GM12878 (cell line): ENCODE results near the gene EXOC7. TPM values are rescaled to one million over a fixed set of nuclear protein-coding genes. Genes with fewer than 3 reads are reported as not detected.

Experiments
- ATAC-seq: fragments of 200-7000 bp; cut with Tn5 transposase; 3 replicates; pipeline ENCODE4 v1.9.1; 2020; ENCODE audit warnings: mild to moderate bottlenecking, moderate library complexity
- BruUV-seq: library from RNA; stranded (reverse); fragments of 400-500 nt; replicated peaks from 2 replicates; lab custom pipeline; 2021; lab: Mats Ljungman, UMichigan
- CTCF ChIA-PET: fragments of 300-600 bp; sonication (Branson Sonifier 250); formaldehyde crosslinking; extraction: SDS; loops from one replicate; lab custom pipeline; 2021; ENCODE audit warnings: inconsistent platforms; lab: Yijun Ruan, JAX
- POLR2A ChIA-PET: fragments of 350-600 bp; formaldehyde crosslinking; extraction: SDS; loops from one replicate; lab custom pipeline; 2021; ENCODE audit warnings: inconsistent platforms; lab: Charles Lee
- RAD21 ChIA-PET: fragments of 300-600 bp; sonication (Branson Sonifier 250); formaldehyde crosslinking; loops from one replicate; lab custom pipeline; 2023; ENCODE audit warnings: antibody characterized with exemption; ENCODE audit not compliant: unreplicated experiment; lab: Charles Lee
- SMC1A ChIA-PET: fragments of 300-600 bp; sonication (Branson Sonifier 250); formaldehyde crosslinking; loops from one replicate; lab custom pipeline; 2023; ENCODE audit not compliant: unreplicated experiment, uncharacterized antibody; lab: Charles Lee
- DNase-seq: peaks from one replicate; pipeline ENCODE4 v3.0.0-alpha.2; 2011; ENCODE audit warnings: low read depth, low spot score
- FAIRE-seq: peaks from 3 replicates; lab custom pipeline; 2011; peaks lifted over from hg19 to GRCh38; lab: Jason Lieb, UNC
- H2AFZ ChIP-seq: 2 replicates; pipeline ENCODE4 v1.6.0; 2011; ENCODE audit warnings: low read depth, low read length, control low read depth; ENCODE audit not compliant: control insufficient read depth
- H3K27ac ChIP-seq: 2 replicates; pipeline ENCODE4 v1.5.1; 2011; ENCODE audit warnings: control low read depth; ENCODE audit not compliant: control insufficient read depth, insufficient read depth
- H3K27me3 ChIP-seq, 2 experiments: replicated peaks in 1 of 2; 2 replicates each; pipeline versions ENCODE4 v1.6.0 to v1.6.1; 2011; ENCODE audit warnings: low read length in 1 of 2; ENCODE audit not compliant: control insufficient read depth in 2 of 2, insufficient read depth in 2 of 2
- H3K36me3 ChIP-seq, 2 experiments: 2 replicates each; pipeline ENCODE4 v1.5.1; 2011; ENCODE audit warnings: low read length in 1 of 2; ENCODE audit not compliant: control insufficient read depth in 2 of 2, insufficient read depth in 2 of 2
- H3K4me1 ChIP-seq: 2 replicates; pipeline ENCODE4 v1.6.1; 2011; ENCODE audit warnings: mild to moderate bottlenecking, low read length, moderate library complexity, mixed read lengths; ENCODE audit not compliant: control insufficient read depth, insufficient read depth
- H3K4me2 ChIP-seq: 2 replicates; pipeline ENCODE4 v1.6.0; 2011; ENCODE audit warnings: control low read depth; ENCODE audit not compliant: control insufficient read depth, insufficient read depth
- H3K4me3 ChIP-seq: fragments of 200-600 bp; sonication (generic); 2 replicates; pipeline ENCODE4 v1.5.1; 2016
- H3K79me2 ChIP-seq: 2 replicates; pipeline ENCODE4 v1.6.0; 2011; ENCODE audit warnings: low read length; ENCODE audit not compliant: control insufficient read depth, insufficient read depth
- H3K9ac ChIP-seq: 2 replicates; pipeline ENCODE4 v1.8.0; 2011; ENCODE audit warnings: low read length, control low read depth, mixed read lengths; ENCODE audit not compliant: control insufficient read depth, insufficient read depth
- H3K9me3 ChIP-seq: replicated peaks from 3 replicates; pipeline ENCODE4 v1.5.1; 2011; ENCODE audit warnings: mild to moderate bottlenecking, low read length; ENCODE audit not compliant: control insufficient read depth, insufficient read depth
- H4K20me1 ChIP-seq: 2 replicates; pipeline ENCODE4 v1.6.0; 2011; ENCODE audit not compliant: control insufficient read depth, insufficient read depth
- BACH1 ChIP-seq: fragments of 450-650 bp; IDR thresholded peaks from 2 replicates; pipeline ENCODE4 v1.6.1; 2017; ENCODE audit warnings: mild to moderate bottlenecking, borderline replicate concordance
- CHD4 ChIP-seq: fragments of 200-600 bp; sonication (generic); IDR thresholded peaks from 2 replicates; pipeline ENCODE4 v1.6.1; 2016; ENCODE audit warnings: mild to moderate bottlenecking
- EP300 ChIP-seq, 2 experiments: fragments of 150-350 bp in 1 of 2; IDR thresholded peaks; 2 replicates each; pipeline ENCODE4 v1.6.1; 2011 to 2012; ENCODE audit warnings: low read depth in 2 of 2, low read length in 2 of 2, borderline replicate concordance in 1 of 2, improper control_type of control experiment in 1 of 2, inconsistent platforms in 1 of 2; ENCODE audit not compliant: control insufficient read depth in 1 of 2
- MEF2B ChIP-seq: fragments of 450-650 bp; IDR thresholded peaks from 2 replicates; pipeline ENCODE4 v1.6.1; 2018; ENCODE audit warnings: mild to moderate bottlenecking, moderate library complexity; ENCODE audit not compliant: partially characterized antibody, poor library complexity, severe bottlenecking
- ZSCAN29 ChIP-seq: fragments of 450-650 bp; IDR thresholded peaks from 2 replicates; pipeline ENCODE4 v1.6.1; 2017; ENCODE audit warnings: mild to moderate bottlenecking, moderate library complexity
- WGBS: methylation state at CpG from one replicate; pipeline ENCODE4 v1.1.6; 2016; ENCODE audit warnings: low lambda C conversion rate; ENCODE audit not compliant: insufficient replicate concordance, insufficient coverage; ENCODE audit errors: missing lambda C conversion rate; 5-methylcytosine and 5-hydroxymethylcytosine counted together
- in situ Hi-C: fragments of 300-500 bp; cut with MboI; formaldehyde crosslinking; loops from 9 replicates; pipeline ENCODE4 v1.14.3; 2018; ENCODE audit warnings: mixed read lengths
- intact Hi-C: fragments of 100-400 bp; cut with micrococcal nuclease; formaldehyde crosslinking; loops from one replicate; pipeline ENCODE4 v1.14.2; 2022; ENCODE audit not compliant: unreplicated experiment
- polyA plus RNA-seq, 11 experiments: library from polyadenylated mRNA; depleted of rRNA in 4 of 11; unstranded in 6 of 11; stranded (reverse) in 5 of 11; fragments of >200 nt; fragmentation: Nextera tagmentation in 4 of 11; fragmentation: Illumina TruSeq in 1 of 11; extraction: Ambion mirVana in 4 of 11; extraction: Trizol in 1 of 11; gene quantifications; 1 replicate in 1 of 11; 2 replicates in 10 of 11; pipeline versions ENCODE4 v1.2.1 to v1.2.3, GENCODE V29; 2011 to 2016; ENCODE audit warnings: inconsistent platforms in 2 of 11, missing spikeins in 2 of 11, low read depth in 1 of 11
- total RNA-seq, 4 experiments: library from RNA; depleted of rRNA in 3 of 4; stranded (reverse); fragments of >200 nt in 3 of 4; fragmentation: Illumina TruSeq in 1 of 4; extraction: Trizol in 1 of 4; gene quantifications; 2 replicates each; pipeline versions ENCODE4 v1.2.1 to v1.2.3, GENCODE V29; 2013 to 2021
- TF ChIP-seq, protein P1 (sequence below): fragments of 450-650 bp; IDR thresholded peaks from 2 replicates; pipeline ENCODE4 v1.6.1; 2016; ENCODE audit warnings: mild to moderate bottlenecking
- TF ChIP-seq, protein P2 (sequence below): IDR thresholded peaks from 2 replicates; pipeline ENCODE4 v1.6.1; 2012; ENCODE audit warnings: low read depth, low read length, improper control_type of control experiment
- TF ChIP-seq, protein P3 (sequence below): IDR thresholded peaks from 2 replicates; pipeline ENCODE4 v1.6.1; 2012; ENCODE audit warnings: low read depth, low read length, improper control_type of control experiment

The EXOC7 gene
- total and polyA plus RNA-seq, 10 of the 15 experiments (the other 5 are each of a cell fraction or from before 2014, with no cell fraction given) = 18.8 to 71.3 (median 48.2) TPM

DNA sequence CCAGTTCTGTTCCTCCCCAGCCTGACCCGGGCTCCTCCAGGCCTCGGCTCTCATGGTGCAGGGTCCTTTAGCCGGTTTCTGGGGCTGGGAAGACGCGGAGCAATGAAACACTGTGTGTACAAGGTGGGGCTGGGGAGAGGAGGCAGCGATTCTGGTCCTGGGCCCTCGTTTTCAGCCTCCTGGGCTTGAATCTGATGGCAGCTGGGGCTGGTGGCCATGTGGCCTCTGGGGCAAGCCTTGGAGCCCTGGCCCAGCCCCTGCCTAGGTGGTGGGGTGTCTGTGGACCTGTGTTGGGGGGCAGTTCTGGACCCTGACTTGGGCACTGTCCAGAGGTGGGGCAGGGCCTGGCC, 33.4 kb upstream of the EXOC7 start:
- intact Hi-C loops = no loop called here
- Histone ChIP-seq H3K9me3 (no peaks in the 10 kb centered on the region), H3K4me2 (no peak overlapping the region), H2AFZ (no peak overlapping the region), H4K20me1 (no peaks in the 10 kb centered on the region), H3K9ac (no peak overlapping the region), H3K4me3 (no peak overlapping the region), H3K36me3 (no peaks in the 10 kb centered on the region), H3K79me2 (no peaks in the 10 kb centered on the region), H3K27ac (no peak overlapping the region), H3K4me1 (peaks cover 16% of the 10 kb centered on the region), H3K27me3 (peaks cover 5 to 11% of the 10 kb centered on the region in 2 experiments)
- ChIA-PET RAD21 (interaction anchor here (1.0 to 1.1 kb wide), 2 partner anchors 10 to 42 kb away, joined by 3 read pairs; no protein-coding TSS in a partner anchor), SMC1A (no interaction called here), POLR2A (no interaction called here), CTCF (no interaction called here)
- no TSS peak for BruUV-seq
- no peak for DNase-seq
- WGBS = 60% methylated on average over 7 of the region's 7 CpGs
- TF ChIP-seq MEF2B (no peak), CHD4 (no peak), BACH1 (no peak), ZSCAN29 (no peak), EP300 (IDR thresholded peaks at IDR 0.05; ENCODE audit: borderline replicate concordance in 1 of 2, control insufficient read depth in 1 of 2, low read depth in 2 of 2, low read length in 2 of 2) (no peak)
- TF ChIP-seq, protein P1, sequence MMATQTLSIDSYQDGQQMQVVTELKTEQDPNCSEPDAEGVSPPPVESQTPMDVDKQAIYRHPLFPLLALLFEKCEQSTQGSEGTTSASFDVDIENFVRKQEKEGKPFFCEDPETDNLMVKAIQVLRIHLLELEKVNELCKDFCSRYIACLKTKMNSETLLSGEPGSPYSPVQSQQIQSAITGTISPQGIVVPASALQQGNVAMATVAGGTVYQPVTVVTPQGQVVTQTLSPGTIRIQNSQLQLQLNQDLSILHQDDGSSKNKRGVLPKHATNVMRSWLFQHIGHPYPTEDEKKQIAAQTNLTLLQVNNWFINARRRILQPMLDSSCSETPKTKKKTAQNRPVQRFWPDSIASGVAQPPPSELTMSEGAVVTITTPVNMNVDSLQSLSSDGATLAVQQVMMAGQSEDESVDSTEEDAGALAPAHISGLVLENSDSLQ = no peak
- TF ChIP-seq, protein P2, sequence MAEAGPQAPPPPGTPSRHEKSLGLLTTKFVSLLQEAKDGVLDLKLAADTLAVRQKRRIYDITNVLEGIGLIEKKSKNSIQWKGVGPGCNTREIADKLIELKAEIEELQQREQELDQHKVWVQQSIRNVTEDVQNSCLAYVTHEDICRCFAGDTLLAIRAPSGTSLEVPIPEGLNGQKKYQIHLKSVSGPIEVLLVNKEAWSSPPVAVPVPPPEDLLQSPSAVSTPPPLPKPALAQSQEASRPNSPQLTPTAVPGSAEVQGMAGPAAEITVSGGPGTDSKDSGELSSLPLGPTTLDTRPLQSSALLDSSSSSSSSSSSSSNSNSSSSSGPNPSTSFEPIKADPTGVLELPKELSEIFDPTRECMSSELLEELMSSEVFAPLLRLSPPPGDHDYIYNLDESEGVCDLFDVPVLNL = no peak
- TF ChIP-seq, protein P3, sequence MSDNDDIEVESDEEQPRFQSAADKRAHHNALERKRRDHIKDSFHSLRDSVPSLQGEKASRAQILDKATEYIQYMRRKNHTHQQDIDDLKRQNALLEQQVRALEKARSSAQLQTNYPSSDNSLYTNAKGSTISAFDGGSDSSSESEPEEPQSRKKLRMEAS = no peak
- no peak for ATAC-seq
- FAIRE-seq = no peak
- in situ Hi-C loops = no loop called here
